Stimulated activated CD4-positive, alpha-beta T cell treated with anti-CD3 and anti-CD28 coated beads, Interleukin-12 subunit alpha, Interleukin-12 subunit beta, amount 100 ng/mL, for 24 hours (primary cell): Measurements from ENCODE around the gene TEX264.
A peak's percentile ranks its signal among the peaks of the same experiment; 100 is the strongest.
"Not testable (repeated sequence)": the region's sequence is repeated elsewhere in the genome, so short reads cannot be mapped to it uniquely, and the experiment has no call there.

Source experiments
- DNase-seq, 2 experiments: peaks; one replicate each; pipeline ENCODE4 v3.0.0-alpha.2; 2020; ENCODE audit warnings: low read depth in 2 of 2

The TEX264 gene

DNA sequence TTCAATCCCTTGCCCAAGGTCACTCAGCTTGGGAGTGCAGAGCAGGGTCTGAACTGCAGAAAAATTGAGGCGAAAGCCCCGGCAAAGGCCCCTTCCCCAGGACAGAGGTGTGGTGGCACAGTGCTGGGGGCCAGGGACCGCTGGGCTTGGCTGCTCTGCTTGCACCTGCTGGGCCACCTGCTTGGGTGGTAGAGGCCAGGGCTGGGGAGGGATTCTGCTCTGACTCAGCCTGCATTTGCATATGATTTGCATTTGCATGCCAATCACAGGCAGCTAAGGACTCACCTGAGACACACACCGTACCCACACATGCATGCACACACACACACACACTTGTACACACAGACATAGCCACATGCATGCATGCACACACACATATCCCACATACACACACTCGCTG, 45.8 kb downstream of the TEX264 start:
- DNase-seq, result no peak

DNA sequence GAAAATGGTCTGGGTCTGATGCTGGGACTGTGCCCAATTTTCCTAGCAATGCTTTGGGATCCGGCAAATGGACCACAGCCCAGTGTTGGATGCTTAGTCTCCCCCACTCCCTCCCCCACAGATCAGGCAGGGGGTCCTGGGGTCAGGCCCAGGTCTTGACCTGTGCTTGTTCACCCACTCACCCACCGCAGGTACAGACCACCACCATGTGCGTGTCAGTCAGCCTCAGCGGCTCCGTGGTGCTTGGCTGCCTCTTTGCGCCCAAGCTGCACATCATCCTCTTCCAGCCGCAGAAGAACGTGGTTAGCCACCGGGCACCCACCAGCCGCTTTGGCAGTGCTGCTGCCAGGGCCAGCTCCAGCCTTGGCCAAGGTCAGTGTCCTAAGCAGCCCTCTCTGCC, 46.4 kb downstream of the TEX264 start:
- DNase-seq, result no peak

DNA sequence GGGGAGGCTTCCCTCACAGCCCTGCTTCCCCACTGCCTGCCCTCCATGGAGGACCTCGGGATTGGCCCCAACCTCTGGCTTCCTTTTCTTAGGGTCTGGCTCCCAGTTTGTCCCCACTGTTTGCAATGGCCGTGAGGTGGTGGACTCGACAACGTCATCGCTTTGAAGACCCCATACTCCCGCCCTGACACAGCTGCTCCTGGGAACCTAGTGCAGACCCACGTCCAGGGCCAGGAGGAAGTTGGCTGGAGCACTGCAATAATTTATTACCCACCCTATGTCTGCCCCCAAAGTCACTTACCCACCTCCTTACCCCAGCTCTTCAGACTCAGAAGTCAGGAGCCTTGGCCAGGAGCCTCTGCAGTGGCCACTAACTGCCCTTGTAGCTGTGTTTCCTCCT, 46.9 kb downstream of the TEX264 start:
- no peak for DNase-seq

DNA sequence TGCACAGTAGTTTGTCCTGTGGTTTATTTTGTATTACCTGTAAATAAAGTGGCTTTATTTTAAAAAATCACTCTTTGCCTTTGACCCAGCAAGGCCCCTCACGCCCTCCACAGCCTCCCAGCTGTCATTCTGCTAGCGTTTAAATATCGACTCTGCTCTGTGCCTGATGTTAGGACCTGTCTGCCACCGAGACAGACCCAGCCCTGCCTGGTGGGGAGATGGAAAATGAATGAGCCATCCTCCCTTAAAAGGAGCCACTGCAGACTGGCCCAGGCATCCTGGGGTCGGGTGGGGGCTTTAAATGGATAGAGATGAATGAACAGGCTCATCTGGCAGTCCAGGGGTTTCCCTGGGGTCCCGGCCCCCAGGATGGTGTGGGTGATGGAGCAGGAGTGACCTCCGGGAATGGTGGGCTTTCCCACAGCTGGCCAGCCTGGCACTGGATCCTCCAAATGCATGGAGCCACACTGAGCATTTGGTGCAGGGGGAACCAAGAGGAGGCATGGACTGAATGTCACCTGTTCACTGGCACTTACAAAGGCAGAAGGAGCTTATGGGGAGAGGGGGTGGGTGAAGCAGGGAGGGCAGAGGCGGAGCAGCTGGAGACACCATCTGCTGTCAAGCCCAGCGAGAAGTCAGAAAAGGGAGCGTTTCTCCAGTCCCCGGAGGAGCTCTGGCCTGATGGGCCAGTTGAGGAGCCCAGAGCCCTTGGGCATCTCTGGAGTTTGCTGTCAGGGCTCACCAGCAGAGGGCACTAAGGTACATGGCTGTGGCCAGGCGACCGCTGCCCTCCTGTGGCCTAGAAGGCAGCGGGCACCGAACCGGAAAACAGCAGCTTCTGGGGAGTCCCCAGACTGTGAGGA, 47.7 kb downstream of the TEX264 start:
- DNase-seq, result peak; percentile 20 to 75

DNA sequence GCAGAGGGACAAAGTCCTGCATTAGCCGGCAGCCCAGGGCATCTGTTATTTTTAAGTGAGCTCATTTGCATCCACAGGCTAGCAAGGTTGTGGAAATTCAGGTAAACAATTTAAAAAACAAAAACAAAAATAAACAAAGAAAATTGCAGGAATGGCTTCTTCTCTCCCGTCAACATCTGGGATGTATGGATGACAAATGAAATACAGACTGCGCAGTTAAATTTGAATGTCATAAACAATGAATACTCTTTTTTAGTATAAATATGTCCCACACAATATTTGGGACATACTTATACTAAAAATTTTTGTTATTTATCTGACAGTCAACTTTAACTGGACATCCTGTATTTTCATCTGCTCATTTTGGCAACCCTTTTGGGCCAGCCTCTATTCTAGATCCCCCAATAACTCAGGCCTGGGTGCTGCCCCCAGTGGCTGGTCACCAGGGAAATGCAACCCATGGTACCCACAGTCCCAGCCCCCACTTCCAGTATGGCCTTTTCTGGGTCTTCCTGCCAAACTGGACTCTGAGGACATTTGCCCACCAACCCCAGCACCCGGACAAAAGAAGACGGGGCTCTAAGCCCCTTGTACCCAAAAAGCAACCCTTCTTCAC, 48.5 kb downstream of the TEX264 start:
- DNase-seq, result no peak

DNA sequence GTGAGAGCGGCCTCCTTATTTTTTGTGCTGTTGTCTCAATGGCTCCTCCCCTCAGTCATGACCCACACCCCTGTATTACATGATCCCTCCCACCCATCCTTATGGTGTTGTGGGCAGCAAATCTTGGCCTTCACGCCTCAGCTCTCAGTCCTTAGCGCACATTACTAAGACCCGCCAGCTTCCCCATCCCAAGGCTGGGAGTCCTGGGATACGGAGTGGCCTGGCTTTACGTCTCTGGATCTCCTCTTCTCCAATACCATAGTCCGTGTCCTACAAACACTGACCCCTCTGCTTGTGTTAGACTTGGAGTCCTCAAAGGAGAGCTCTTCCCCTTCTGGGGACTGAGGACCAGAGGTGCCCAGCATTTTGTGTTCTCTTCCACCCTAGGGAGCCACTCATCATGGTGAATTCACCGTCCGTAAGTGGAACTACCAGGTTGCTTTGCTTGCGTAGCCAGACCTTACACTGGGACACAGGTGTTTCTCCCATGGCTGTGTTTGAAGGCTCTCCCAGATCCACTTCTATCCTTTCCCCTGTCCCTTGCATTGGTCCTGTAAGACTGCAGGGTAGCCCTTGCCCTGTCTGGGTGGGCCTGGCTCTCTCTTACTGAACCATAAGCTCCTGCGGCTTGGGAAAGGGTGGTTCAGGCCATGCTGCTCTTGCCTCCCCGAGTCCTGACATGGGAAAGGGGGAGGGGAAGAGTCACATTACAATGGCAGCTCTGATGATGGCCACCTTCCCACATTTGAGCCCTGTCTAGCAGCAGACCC, 49.4 kb downstream of the TEX264 start:
- DNase-seq, result no peak

- DNase-seq, result no peak
Observed at GRCh38 chr3:51721062-51721745, 50.2 kb downstream of the TEX264 start.

GRCh38 chr3:51722362-51722761, 51.3 kb downstream of the TEX264 start:
- DNase-seq, result no peak

DNA sequence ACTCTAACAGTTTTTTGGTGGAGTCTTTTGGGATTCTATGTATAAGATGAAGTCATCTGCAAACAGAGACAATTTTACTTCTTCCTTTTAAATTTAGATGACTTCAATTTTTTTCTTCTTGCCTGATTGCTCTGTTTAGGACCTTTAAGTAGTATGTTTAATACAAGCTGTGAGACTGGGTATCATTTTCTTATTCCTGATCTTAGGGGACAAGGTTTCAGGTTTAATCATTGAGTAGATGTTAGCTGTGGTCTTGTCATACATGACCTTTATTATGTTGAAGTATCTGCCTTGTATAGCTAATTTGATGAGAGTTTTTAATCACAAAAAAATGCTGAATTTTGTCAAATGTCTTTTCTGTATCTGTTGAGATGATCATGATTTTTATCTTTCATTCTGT, 56.4 kb downstream of the TEX264 start:
- DNase-seq, result no peak

GRCh38 chr3:51729042-51729633, 58.1 kb downstream of the TEX264 start:
- DNase-seq, result no peak

DNA sequence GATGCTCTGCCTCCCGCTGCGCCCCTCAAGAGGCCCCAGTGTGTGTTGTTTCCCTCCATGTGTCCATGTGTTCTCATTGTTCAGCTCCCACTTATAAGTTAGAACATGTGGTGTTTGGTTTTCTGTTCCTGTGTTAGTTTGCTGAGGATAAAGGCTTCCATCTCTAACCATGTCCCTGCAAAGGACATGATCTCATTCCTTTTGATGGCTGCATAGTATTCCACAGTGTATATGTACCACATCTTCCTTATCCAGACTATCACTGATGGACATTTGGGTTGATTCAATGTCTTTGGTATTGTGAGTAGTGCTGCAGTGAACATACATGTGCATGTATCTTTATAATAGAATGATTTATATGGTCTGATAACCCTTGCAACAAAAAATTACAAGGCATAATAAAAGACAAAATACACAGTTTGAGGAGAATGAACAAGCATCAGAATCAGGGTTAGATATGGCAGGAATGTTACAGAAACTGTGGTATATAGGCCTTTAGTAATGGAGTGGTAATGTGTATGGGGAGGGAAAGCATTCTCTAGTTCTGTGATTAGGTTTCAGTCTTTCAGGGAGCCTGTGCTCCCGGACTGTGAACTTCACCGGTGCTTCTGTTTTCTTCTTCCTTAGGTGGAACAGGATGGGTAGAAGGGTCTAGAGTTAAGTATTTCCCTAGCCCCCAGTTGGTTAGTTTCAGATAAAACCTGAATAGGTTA, 63.0 kb downstream of the TEX264 start:
- no peak for DNase-seq

DNA sequence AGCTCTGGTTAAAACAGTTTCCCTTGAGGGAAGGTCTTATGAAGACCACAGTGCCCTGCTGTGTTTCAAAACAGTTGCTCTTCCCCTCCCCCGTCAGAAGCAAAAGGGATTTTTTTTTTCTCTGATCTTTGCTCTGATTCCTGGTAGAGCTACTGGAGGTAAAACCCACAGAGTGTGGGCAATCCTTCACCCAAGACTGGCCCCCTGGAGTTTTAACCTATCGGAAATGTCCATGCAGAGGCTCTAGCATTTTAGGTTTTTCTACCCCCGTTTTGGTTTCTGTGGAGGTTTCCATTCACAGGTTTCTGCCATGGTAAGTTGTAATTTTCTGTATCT, 63.5 kb downstream of the TEX264 start:
- no peak for DNase-seq

DNA sequence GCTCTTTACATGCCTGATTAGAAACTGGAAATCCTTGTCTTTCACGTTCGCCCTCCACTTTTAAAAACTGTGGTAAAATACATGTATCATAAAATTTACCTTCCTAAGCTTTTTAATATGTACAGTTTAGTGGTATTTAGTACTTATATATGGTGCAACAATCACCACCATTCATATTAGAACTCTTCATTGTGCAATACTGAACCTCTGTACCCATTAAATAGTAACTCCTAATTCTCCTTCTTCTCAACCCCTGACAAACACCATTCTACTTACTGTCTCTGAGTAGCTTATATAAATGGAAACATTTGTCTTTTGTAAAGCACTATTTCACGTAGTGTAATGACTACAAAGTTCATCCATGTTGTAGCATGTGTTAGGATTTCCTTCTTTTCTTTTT, 64.0 kb downstream of the TEX264 start:
- no peak for DNase-seq

GRCh38 chr3:51735950-51736349, 64.9 kb downstream of the TEX264 start:
- no peak for DNase-seq

DNA sequence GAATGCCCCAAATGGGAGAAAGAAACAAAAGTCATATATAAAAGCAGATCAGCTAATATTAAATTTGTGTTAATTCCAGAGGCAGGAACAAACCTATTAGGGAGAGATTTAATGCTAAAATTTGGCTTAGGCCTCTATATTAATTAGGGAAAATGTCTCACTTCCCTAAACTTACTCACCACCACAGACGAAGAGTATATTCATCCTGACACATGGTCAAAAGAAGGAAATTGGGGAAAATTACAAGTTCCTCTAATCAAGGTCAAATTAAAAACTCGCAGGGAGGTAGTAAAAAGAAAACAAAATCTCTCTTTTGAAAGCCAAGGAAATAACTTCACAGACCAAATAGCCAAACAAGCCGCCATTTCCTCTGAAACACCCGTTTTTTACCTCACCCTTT, 68.1 kb downstream of the TEX264 start:
- DNase-seq, result no peak

GRCh38 chr3:51742320-51742719, 71.3 kb downstream of the TEX264 start:
- DNase-seq, result not testable (repeated sequence)

GRCh38 chr3:51742978-51743377, 71.9 kb downstream of the TEX264 start:
- DNase-seq, result not testable (repeated sequence)

GRCh38 chr3:51747840-51748239, 76.8 kb downstream of the TEX264 start:
- DNase-seq, result no peak

- DNase-seq, result no peak
Observed at GRCh38 chr3:51748327-51748726, 77.3 kb downstream of the TEX264 start.

- no peak for DNase-seq
Observed at GRCh38 chr3:51750878-51751277, 79.8 kb downstream of the TEX264 start.

DNA sequence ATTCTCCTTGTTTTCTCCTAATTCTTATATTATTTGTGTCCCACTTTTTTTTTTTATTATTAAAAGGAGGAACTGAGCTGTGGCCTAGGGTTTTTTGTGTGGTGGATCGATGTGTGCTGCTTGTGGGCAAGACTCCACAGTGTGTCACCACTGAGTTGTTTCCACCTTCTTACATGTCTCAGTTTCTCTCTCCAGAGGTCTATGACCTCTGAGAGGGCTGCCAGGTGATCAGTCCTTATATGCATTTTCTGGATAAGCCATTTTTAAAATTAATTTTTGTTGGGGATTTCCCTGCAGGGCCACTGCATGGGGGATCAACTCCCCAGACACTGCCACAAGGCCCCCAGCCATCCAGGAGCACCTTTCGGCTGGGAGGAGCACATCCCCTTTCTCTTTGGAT, 80.2 kb downstream of the TEX264 start:
- no peak for DNase-seq
